ENCODE measurements around the gene PGAP6.
"Not testable (repeated sequence)": the region's sequence is repeated elsewhere in the genome, so short reads cannot be mapped to it uniquely, and the experiment has no call there.

Gene PGAP6

DNA sequence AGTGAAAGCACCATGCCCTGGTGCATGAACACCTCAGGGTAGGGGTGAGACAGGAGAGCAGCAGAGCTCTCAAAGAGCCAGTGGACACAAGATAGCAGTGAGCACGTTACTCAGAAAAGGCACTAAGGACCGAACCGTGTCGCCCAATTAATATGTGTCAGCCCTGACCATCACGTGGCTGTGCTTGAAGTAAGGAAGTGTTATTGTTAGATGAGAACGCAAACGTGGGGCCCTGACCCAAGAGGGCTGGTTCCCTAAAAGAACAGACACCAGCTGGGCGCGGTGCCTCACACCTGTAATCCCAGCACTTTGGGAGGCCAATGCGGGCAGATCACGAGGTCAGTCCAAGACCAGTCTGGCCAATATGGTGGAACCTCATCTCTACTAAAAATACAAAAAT, 45.5 kb downstream of the PGAP6 start:
- H3K4me1 ChIP-seq (ENCODE audit: low read length), result no peaks in the 10 kb centered on the region
- H3K4me2 ChIP-seq (ENCODE audit: low read depth, low read length), result no peak overlapping the region
- H3K36me3 ChIP-seq (replicated peaks; ENCODE audit: insufficient read depth, low read length), result no peaks in the 10 kb centered on the region
- H3K79me2 ChIP-seq (ENCODE audit: low read length), result peaks cover 98% of the 10 kb centered on the region
- no peaks in the 10 kb centered on the region for H3K9me2 ChIP-seq (replicated peaks; ENCODE audit: insufficient read depth, low read length)
- no peak for TF ChIP-seq EZH2 (optimal IDR thresholded peaks at IDR 0.05; ENCODE audit: low read depth, low read length)
- no peak for TF ChIP-seq EZH2phosphoT487 (IDR thresholded peaks at IDR 0.05; ENCODE audit: low read length)
- TF ChIP-seq, protein P1, sequence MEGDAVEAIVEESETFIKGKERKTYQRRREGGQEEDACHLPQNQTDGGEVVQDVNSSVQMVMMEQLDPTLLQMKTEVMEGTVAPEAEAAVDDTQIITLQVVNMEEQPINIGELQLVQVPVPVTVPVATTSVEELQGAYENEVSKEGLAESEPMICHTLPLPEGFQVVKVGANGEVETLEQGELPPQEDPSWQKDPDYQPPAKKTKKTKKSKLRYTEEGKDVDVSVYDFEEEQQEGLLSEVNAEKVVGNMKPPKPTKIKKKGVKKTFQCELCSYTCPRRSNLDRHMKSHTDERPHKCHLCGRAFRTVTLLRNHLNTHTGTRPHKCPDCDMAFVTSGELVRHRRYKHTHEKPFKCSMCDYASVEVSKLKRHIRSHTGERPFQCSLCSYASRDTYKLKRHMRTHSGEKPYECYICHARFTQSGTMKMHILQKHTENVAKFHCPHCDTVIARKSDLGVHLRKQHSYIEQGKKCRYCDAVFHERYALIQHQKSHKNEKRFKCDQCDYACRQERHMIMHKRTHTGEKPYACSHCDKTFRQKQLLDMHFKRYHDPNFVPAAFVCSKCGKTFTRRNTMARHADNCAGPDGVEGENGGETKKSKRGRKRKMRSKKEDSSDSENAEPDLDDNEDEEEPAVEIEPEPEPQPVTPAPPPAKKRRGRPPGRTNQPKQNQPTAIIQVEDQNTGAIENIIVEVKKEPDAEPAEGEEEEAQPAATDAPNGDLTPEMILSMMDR (IDR thresholded peaks at IDR 0.05; ENCODE audit: low read length), result no peak
- no peak for DNase-seq
- no peak overlapping the region for H3K27ac ChIP-seq (ENCODE audit: low read length)
- no peaks in the 10 kb centered on the region for H3K27me3 ChIP-seq (replicated peaks; ENCODE audit: insufficient read depth, low read length)
- H3F3A ChIP-seq (ENCODE audit: insufficient read depth, low read length), result no peaks in the 10 kb centered on the region
- no peaks in the 10 kb centered on the region for H3K9me3 ChIP-seq (replicated peaks; ENCODE audit: insufficient read depth, low read length)
- no peak overlapping the region for H3K9ac ChIP-seq (ENCODE audit: low read length)
- H2AFZ ChIP-seq (ENCODE audit: low read length), result no peak overlapping the region
- peaks cover 4% of the 10 kb centered on the region; the same call in 1 of the 2 replicates for H4K20me1 ChIP-seq (ENCODE audit: insufficient read depth, low read length)
- no peak overlapping the region for H3K4me3 ChIP-seq (ENCODE audit: low read length)

- not testable (repeated sequence) for H3K9me2 ChIP-seq (replicated peaks; ENCODE audit: insufficient read depth, low read length); H3K4me3 ChIP-seq (ENCODE audit: low read length); H3K9me3 ChIP-seq (replicated peaks; ENCODE audit: insufficient read depth, low read length); H3K36me3 ChIP-seq (replicated peaks; ENCODE audit: insufficient read depth, low read length); H3K27me3 ChIP-seq (replicated peaks; ENCODE audit: insufficient read depth, low read length); H3K9ac ChIP-seq (ENCODE audit: low read length); H4K20me1 ChIP-seq (ENCODE audit: insufficient read depth, low read length); DNase-seq; H3F3A ChIP-seq (ENCODE audit: insufficient read depth, low read length); H3K4me2 ChIP-seq (ENCODE audit: low read depth, low read length); H3K27ac ChIP-seq (ENCODE audit: low read length); H2AFZ ChIP-seq (ENCODE audit: low read length); H3K4me1 ChIP-seq (ENCODE audit: low read length)
- H3K79me2 ChIP-seq (ENCODE audit: low read length), result peaks cover 98% of the 10 kb centered on the region
Observed at GRCh38 chr16:334861-335632, 46.7 kb downstream of the PGAP6 start.

- not testable (repeated sequence) for H3K9me2 ChIP-seq (replicated peaks; ENCODE audit: insufficient read depth, low read length); H3K27me3 ChIP-seq (replicated peaks; ENCODE audit: insufficient read depth, low read length); H3K4me2 ChIP-seq (ENCODE audit: low read depth, low read length); H3K4me3 ChIP-seq (ENCODE audit: low read length); DNase-seq; H3K4me1 ChIP-seq (ENCODE audit: low read length); H3K9ac ChIP-seq (ENCODE audit: low read length); H2AFZ ChIP-seq (ENCODE audit: low read length); H3K36me3 ChIP-seq (replicated peaks; ENCODE audit: insufficient read depth, low read length); H3K9me3 ChIP-seq (replicated peaks; ENCODE audit: insufficient read depth, low read length); H4K20me1 ChIP-seq (ENCODE audit: insufficient read depth, low read length); H3F3A ChIP-seq (ENCODE audit: insufficient read depth, low read length); H3K27ac ChIP-seq (ENCODE audit: low read length)
- H3K79me2 ChIP-seq (ENCODE audit: low read length), result peaks cover 95% of the 10 kb centered on the region
Observed at GRCh38 chr16:334164-334832, 47.5 kb downstream of the PGAP6 start.

DNA sequence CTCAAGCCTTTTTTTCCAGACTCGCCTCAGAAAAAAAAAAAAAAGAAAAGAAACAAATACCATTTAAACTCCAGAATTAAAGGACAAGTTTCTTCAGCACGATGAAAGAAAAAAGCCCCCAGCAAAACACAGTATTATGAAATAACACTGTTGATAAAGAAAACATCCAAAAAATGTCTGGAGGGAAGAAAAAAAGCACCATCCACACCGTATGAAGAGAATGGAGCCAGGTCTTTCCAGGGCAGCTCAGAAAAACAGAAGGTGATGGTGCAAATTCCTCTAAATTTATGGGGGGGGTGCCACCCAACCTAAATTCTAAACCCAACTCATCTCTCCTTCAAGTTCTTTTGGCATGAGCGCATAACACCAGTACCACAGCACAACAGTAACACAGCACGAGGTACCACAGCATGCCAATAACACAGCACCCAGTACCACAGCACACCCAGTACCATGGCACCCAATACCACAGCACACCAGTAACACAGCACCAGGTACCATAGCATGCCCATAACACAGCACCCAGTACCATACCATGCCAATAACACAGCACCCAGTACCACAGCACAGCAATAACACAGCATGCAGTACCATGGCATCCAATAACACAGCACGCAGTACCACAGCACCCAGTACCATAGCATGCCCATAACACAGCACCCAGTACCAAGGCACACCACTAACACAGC, 48.2 kb downstream of the PGAP6 start:
- Histone ChIP-seq H3K36me3 (replicated peaks; ENCODE audit: insufficient read depth, low read length) (no peaks in the 10 kb centered on the region), H3K27me3 (replicated peaks; ENCODE audit: insufficient read depth, low read length) (no peaks in the 10 kb centered on the region), H2AFZ (ENCODE audit: low read length) (no peak overlapping the region), H4K20me1 (ENCODE audit: insufficient read depth, low read length) (no peaks in the 10 kb centered on the region; the same call in 1 of the 2 replicates), H3K9ac (ENCODE audit: low read length) (no peak overlapping the region), H3K79me2 (ENCODE audit: low read length) (peaks cover 95% of the 10 kb centered on the region), H3K9me2 (replicated peaks; ENCODE audit: insufficient read depth, low read length) (no peaks in the 10 kb centered on the region), H3F3A (ENCODE audit: insufficient read depth, low read length) (no peaks in the 10 kb centered on the region), H3K4me1 (ENCODE audit: low read length) (no peaks in the 10 kb centered on the region), H3K9me3 (replicated peaks; ENCODE audit: insufficient read depth, low read length) (no peaks in the 10 kb centered on the region), H3K4me3 (ENCODE audit: low read length) (no peak overlapping the region), H3K27ac (ENCODE audit: low read length) (no peak overlapping the region), H3K4me2 (ENCODE audit: low read depth, low read length) (no peak overlapping the region)
- TF ChIP-seq EZH2phosphoT487 (IDR thresholded peaks at IDR 0.05; ENCODE audit: low read length) (no peak), EZH2 (optimal IDR thresholded peaks at IDR 0.05; ENCODE audit: low read depth, low read length) (no peak)
- TF ChIP-seq, protein P1 (IDR thresholded peaks at IDR 0.05; ENCODE audit: low read length), result no peak
- DNase-seq, result no peak

DNA sequence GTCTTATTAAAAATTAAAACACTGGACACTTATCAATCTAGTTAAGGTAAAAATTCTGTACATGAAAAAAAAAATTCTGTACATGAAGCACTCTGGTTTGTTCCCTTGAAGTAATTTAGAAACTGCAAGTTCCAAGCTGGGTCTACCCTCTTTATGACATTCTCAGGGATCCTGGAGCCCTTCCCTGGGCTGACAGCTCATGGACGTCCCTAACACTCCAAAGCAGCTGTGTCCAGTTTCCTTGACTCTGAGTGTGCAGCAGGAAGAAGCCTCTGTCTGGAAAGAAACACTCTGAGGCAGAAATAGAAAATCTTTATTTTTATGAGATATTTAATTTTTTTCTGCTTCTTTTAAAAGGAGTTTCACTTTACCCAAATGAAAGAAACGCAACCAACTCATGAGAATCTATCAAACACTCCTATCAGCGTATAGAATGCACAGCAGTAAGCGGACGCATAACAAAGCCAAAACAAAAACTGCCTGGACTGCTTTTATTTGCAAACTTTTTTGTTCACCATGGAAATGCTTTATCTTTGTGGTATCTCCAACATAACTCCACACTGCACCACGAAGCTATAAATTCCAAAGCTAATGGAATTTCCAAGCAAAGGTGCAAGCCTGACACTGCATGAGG, 50.5 kb downstream of the PGAP6 start:
- not testable (repeated sequence) for H3K4me2 ChIP-seq (ENCODE audit: low read depth, low read length); H3K4me1 ChIP-seq (ENCODE audit: low read length); H3K9me3 ChIP-seq (replicated peaks; ENCODE audit: insufficient read depth, low read length); H3K4me3 ChIP-seq (ENCODE audit: low read length); H4K20me1 ChIP-seq (ENCODE audit: insufficient read depth, low read length); DNase-seq; H3K27ac ChIP-seq (ENCODE audit: low read length); H3K27me3 ChIP-seq (replicated peaks; ENCODE audit: insufficient read depth, low read length); H3K9ac ChIP-seq (ENCODE audit: low read length); H3K36me3 ChIP-seq (replicated peaks; ENCODE audit: insufficient read depth, low read length); H3F3A ChIP-seq (ENCODE audit: insufficient read depth, low read length); H2AFZ ChIP-seq (ENCODE audit: low read length); H3K9me2 ChIP-seq (replicated peaks; ENCODE audit: insufficient read depth, low read length)
- H3K79me2 ChIP-seq (ENCODE audit: low read length), result peaks cover 85% of the 10 kb centered on the region

Measured in MM.1S (cell line).